Naive B cell (primary cell): ENCODE measurements around the gene PAPOLA. TPM values are rescaled to one million over a fixed set of nuclear protein-coding genes. Genes with fewer than 3 reads are reported as not detected.
A peak's percentile ranks its signal among the peaks of the same experiment; 100 is the strongest.

Experiments
- ATAC-seq, 2 donors: fragments of 150-1000 bp; cut with Tn5 transposase; 2 replicates each; pipeline ENCODE4 v1.10.0; 2021; ENCODE audit warnings: low read depth in 2 of 2, mild to moderate bottlenecking in 2 of 2, moderate library complexity in 2 of 2
- DNase-seq: peaks from one replicate; pipeline ENCODE4 v3.0.0; 2022
- H3K27ac Mint-ChIP-seq, 6 donors: one replicate each; pipeline ENCODE4 v1.8.0; 2020 to 2022; ENCODE audit warnings: mild to moderate bottlenecking in 6 of 6, mixed read lengths in 6 of 6, moderate library complexity in 5 of 6, inconsistent platforms in 2 of 6
- H3K27me3 Mint-ChIP-seq, 3 donors: one replicate each; pipeline ENCODE4 v1.8.0; 2021 to 2022; ENCODE audit warnings: mixed read lengths in 3 of 3, mild to moderate bottlenecking in 1 of 3
- H3K36me3 Mint-ChIP-seq, 2 donors: one replicate each; pipeline ENCODE4 v1.8.0; 2020 to 2022; ENCODE audit warnings: mixed read lengths in 2 of 2, inconsistent platforms in 1 of 2, mild to moderate bottlenecking in 1 of 2
- H3K4me1 Mint-ChIP-seq, 3 donors: one replicate each; pipeline ENCODE4 v1.8.0; 2020 to 2022; ENCODE audit warnings: mixed read lengths in 3 of 3, inconsistent platforms in 1 of 3, mild to moderate bottlenecking in 1 of 3, moderate library complexity in 1 of 3
- H3K4me3 Mint-ChIP-seq, 8 donors: one replicate each; pipeline ENCODE4 v1.8.0; 2020 to 2022; ENCODE audit warnings: mild to moderate bottlenecking in 8 of 8, mixed read lengths in 8 of 8, moderate library complexity in 8 of 8, inconsistent platforms in 2 of 8
- H3K9me3 Mint-ChIP-seq, 7 donors: one replicate each; pipeline ENCODE4 v1.8.0; 2020 to 2022; ENCODE audit warnings: mixed read lengths in 7 of 7, mild to moderate bottlenecking in 5 of 7, inconsistent platforms in 2 of 7, moderate library complexity in 1 of 7
- polyA plus RNA-seq, 6 donors: library from polyadenylated mRNA; unstranded; fragments of 300-500 nt; fragmentation: Illumina TruSeq; gene quantifications; one replicate each; pipeline ENCODE4 v1.2.3, GENCODE V29; 2021; ENCODE audit warnings: low read depth in 6 of 6

The PAPOLA gene
- polyA plus RNA-seq, 6 donors from 2014 or later, result 100 to 157 (median 128) TPM

- Mint-ChIP-seq H3K36me3 (peaks cover 0 to 6% of the 10 kb centered on the region in 2 donors), H3K9me3 (no peaks in the 10 kb centered on the region), H3K4me1 (peaks cover 20 to 34% (median 29%) of the 10 kb centered on the region in 3 donors), H3K4me3 (peak overlapping the region in 3 of 8 donors; percentile 18 to 59 (median 41)), H3K27me3 (no peaks in the 10 kb centered on the region), H3K27ac (peak overlapping the region in 5 of 6 donors; percentile 14 to 95 (median 69))
- ATAC-seq (peak; percentile 68 to 84), DNase-seq (peak; percentile 12)
Measured at GRCh38 chr14:96576359-96576758, 74.2 kb downstream of the PAPOLA start.

GRCh38 chr14:96576937-96577336, 74.8 kb downstream of the PAPOLA start:
- ATAC-seq (peak in 1 of 2 donors; percentile 33), DNase-seq (no peak)
- peak overlapping the region; percentile 1 to 95 (median 14) for H3K27ac Mint-ChIP-seq
- no peaks in the 10 kb centered on the region for H3K27me3 Mint-ChIP-seq
- H3K36me3 Mint-ChIP-seq, result peaks cover 0 to 6% of the 10 kb centered on the region in 2 donors
- peaks cover 20 to 34% (median 32%) of the 10 kb centered on the region in 3 donors for H3K4me1 Mint-ChIP-seq
- H3K9me3 Mint-ChIP-seq, result no peaks in the 10 kb centered on the region
- peak overlapping the region in 2 of 8 donors; percentile 44 to 69 for H3K4me3 Mint-ChIP-seq

- ATAC-seq, result no peak
- Mint-ChIP-seq H3K27ac (peak overlapping the region in 2 of 6 donors; percentile 56 to 85), H3K4me1 (peaks cover 20 to 40% (median 32%) of the 10 kb centered on the region in 3 donors), H3K27me3 (no peaks in the 10 kb centered on the region), H3K9me3 (no peaks in the 10 kb centered on the region), H3K36me3 (no peaks in the 10 kb centered on the region), H3K4me3 (no peak overlapping the region)
- no peak for DNase-seq
Measured at GRCh38 chr14:96578619-96579018, 76.4 kb downstream of the PAPOLA start.

- ATAC-seq, result no peak
Measured at GRCh38 chr14:96579358-96579757, 77.2 kb downstream of the PAPOLA start.

GRCh38 chr14:96579855-96580254, 77.7 kb downstream of the PAPOLA start:
- Mint-ChIP-seq H3K27ac (peak overlapping the region in 1 of 6 donors; percentile 80), H3K4me3 (no peak overlapping the region), H3K4me1 (peaks cover 16 to 41% (median 27%) of the 10 kb centered on the region in 3 donors), H3K36me3 (no peaks in the 10 kb centered on the region), H3K9me3 (no peaks in the 10 kb centered on the region), H3K27me3 (peaks cover 0 to 4% (median 0%) of the 10 kb centered on the region in 3 donors)
- no peak for DNase-seq
- ATAC-seq, result no peak

More at GRCh38 chr14:96579358-96579757, 77.2 kb downstream of the PAPOLA start:
- H3K27ac Mint-ChIP-seq, result no peak overlapping the region
- H3K4me1 Mint-ChIP-seq, result peaks cover 16 to 44% (median 29%) of the 10 kb centered on the region in 3 donors
- no peak overlapping the region for H3K4me3 Mint-ChIP-seq
- no peak for DNase-seq
- H3K27me3 Mint-ChIP-seq, result peaks cover 0 to 1% (median 0%) of the 10 kb centered on the region in 3 donors
- H3K36me3 Mint-ChIP-seq, result no peaks in the 10 kb centered on the region
- no peaks in the 10 kb centered on the region for H3K9me3 Mint-ChIP-seq

GRCh38 chr14:96580566-96580965, 78.4 kb downstream of the PAPOLA start:
- Mint-ChIP-seq H3K4me1 (peaks cover 13 to 34% (median 26%) of the 10 kb centered on the region in 3 donors), H3K4me3 (no peak overlapping the region), H3K36me3 (no peaks in the 10 kb centered on the region), H3K27ac (no peak overlapping the region), H3K9me3 (no peaks in the 10 kb centered on the region), H3K27me3 (peaks cover 0 to 7% (median 7%) of the 10 kb centered on the region in 3 donors)
- ATAC-seq, result no peak
- DNase-seq, result no peak

- peak overlapping the region in 1 of 6 donors; percentile 61 for H3K27ac Mint-ChIP-seq
- H3K36me3 Mint-ChIP-seq, result no peaks in the 10 kb centered on the region
- peaks cover 11 to 31% (median 21%) of the 10 kb centered on the region in 3 donors for H3K4me1 Mint-ChIP-seq
- ATAC-seq, result no peak
- H3K27me3 Mint-ChIP-seq, result peaks cover 0 to 12% (median 11%) of the 10 kb centered on the region in 3 donors
- H3K4me3 Mint-ChIP-seq, result no peak overlapping the region
- DNase-seq, result no peak
- no peaks in the 10 kb centered on the region for H3K9me3 Mint-ChIP-seq
Measured at GRCh38 chr14:96581026-96581425, 78.8 kb downstream of the PAPOLA start.

- peaks cover 0 to 13% (median 11%) of the 10 kb centered on the region in 3 donors for H3K27me3 Mint-ChIP-seq
- H3K4me1 Mint-ChIP-seq, result peaks cover 5 to 22% (median 12%) of the 10 kb centered on the region in 3 donors
- peak overlapping the region in 1 of 6 donors; percentile 14 for H3K27ac Mint-ChIP-seq
- ATAC-seq, result no peak
- no peak for DNase-seq
- H3K36me3 Mint-ChIP-seq, result no peaks in the 10 kb centered on the region
- no peak overlapping the region for H3K4me3 Mint-ChIP-seq
- H3K9me3 Mint-ChIP-seq, result no peaks in the 10 kb centered on the region
Measured at GRCh38 chr14:96581902-96582301, 79.7 kb downstream of the PAPOLA start.

- Mint-ChIP-seq H3K9me3 (no peaks in the 10 kb centered on the region), H3K4me3 (no peak overlapping the region), H3K27me3 (peaks cover 2 to 15% (median 11%) of the 10 kb centered on the region in 3 donors), H3K27ac (no peak overlapping the region), H3K4me1 (peaks cover 0 to 19% (median 7%) of the 10 kb centered on the region in 3 donors), H3K36me3 (no peaks in the 10 kb centered on the region)
- ATAC-seq (no peak), DNase-seq (no peak)
Measured at GRCh38 chr14:96582411-96582961, 80.3 kb downstream of the PAPOLA start.

GRCh38 chr14:96582995-96583394, 80.8 kb downstream of the PAPOLA start:
- no peak overlapping the region for H3K27ac Mint-ChIP-seq
- peaks cover 7 to 20% (median 14%) of the 10 kb centered on the region in 3 donors for H3K27me3 Mint-ChIP-seq
- no peaks in the 10 kb centered on the region for H3K36me3 Mint-ChIP-seq
- DNase-seq, result no peak
- no peaks in the 10 kb centered on the region for H3K9me3 Mint-ChIP-seq
- peaks cover 0 to 17% (median 2%) of the 10 kb centered on the region in 3 donors for H3K4me1 Mint-ChIP-seq
- ATAC-seq, result no peak
- no peak overlapping the region for H3K4me3 Mint-ChIP-seq

- peaks cover under 1 to 14% (median 6%) of the 10 kb centered on the region in 3 donors for H3K4me1 Mint-ChIP-seq
- H3K9me3 Mint-ChIP-seq, result no peaks in the 10 kb centered on the region
- ATAC-seq, result no peak
- DNase-seq, result no peak
- peak overlapping the region in 1 of 6 donors; percentile 65 for H3K27ac Mint-ChIP-seq
- H3K27me3 Mint-ChIP-seq, result peaks cover 14 to 26% (median 20%) of the 10 kb centered on the region in 3 donors
- no peaks in the 10 kb centered on the region for H3K36me3 Mint-ChIP-seq
- H3K4me3 Mint-ChIP-seq, result no peak overlapping the region
Measured at GRCh38 chr14:96583569-96584041, 81.4 kb downstream of the PAPOLA start.

GRCh38 chr14:96584199-96584906, 82.2 kb downstream of the PAPOLA start:
- DNase-seq, result peak; percentile 9
- Mint-ChIP-seq H3K4me1 (peaks cover 4 to 14% (median 8%) of the 10 kb centered on the region in 3 donors), H3K4me3 (no peak overlapping the region), H3K27me3 (peaks cover 19 to 32% (median 24%) of the 10 kb centered on the region in 3 donors), H3K27ac (no peak overlapping the region), H3K36me3 (no peaks in the 10 kb centered on the region), H3K9me3 (no peaks in the 10 kb centered on the region)
- peak in 1 of 2 donors; percentile 30 for ATAC-seq

GRCh38 chr14:96584907-96585671, 82.9 kb downstream of the PAPOLA start:
- no peaks in the 10 kb centered on the region for H3K36me3 Mint-ChIP-seq
- peaks cover 24 to 36% (median 31%) of the 10 kb centered on the region in 3 donors for H3K27me3 Mint-ChIP-seq
- H3K4me3 Mint-ChIP-seq, result no peak overlapping the region
- peak overlapping the region in 1 of 6 donors; percentile 47 for H3K27ac Mint-ChIP-seq
- H3K4me1 Mint-ChIP-seq, result peaks cover 4 to 14% (median 8%) of the 10 kb centered on the region in 3 donors
- H3K9me3 Mint-ChIP-seq, result no peaks in the 10 kb centered on the region
- no peak for ATAC-seq
- no peak for DNase-seq
